Tibial nerve (tissue), 4 donors: ENCODE measurements around the gene RELN. TPM values are rescaled to one million over a fixed set of nuclear protein-coding genes. Genes with fewer than 3 reads are reported as not detected.
"Not testable (repeated sequence)": the region's sequence is repeated elsewhere in the genome, so short reads cannot be mapped to it uniquely, and the experiment has no call there.

Source experiments
- DNase-seq, 2 donors: peaks; one replicate each; pipeline ENCODE4 v3.0.0-alpha.2; 2019; ENCODE audit warnings: low spot score in 2 of 2
- H3K27ac ChIP-seq, 4 donors: fragments of 200-600 bp; sonication (generic) in 3 of 4; one replicate each; pipeline ENCODE4 v1.5.1; 2017 to 2019; ENCODE audit warnings: mild to moderate bottlenecking in 1 of 4
- H3K27me3 ChIP-seq, 2 donors: fragments of 200-600 bp; sonication (generic) in 1 of 2; one replicate each; pipeline versions ENCODE4 v1.5.1 to v1.6.0; 2017 to 2019
- H3K36me3 ChIP-seq, 3 donors: fragments of 200-600 bp; sonication (generic); one replicate each; pipeline ENCODE4 v1.5.1; 2018 to 2019
- H3K4me1 ChIP-seq, 4 donors: fragments of 200-600 bp; sonication (generic) in 3 of 4; one replicate each; pipeline ENCODE4 v1.5.1; 2017 to 2019
- H3K4me3 ChIP-seq, 4 donors: fragments of 200-600 bp; sonication (generic) in 3 of 4; one replicate each; pipeline ENCODE4 v1.5.1; 2017 to 2019; ENCODE audit warnings: mild to moderate bottlenecking in 1 of 4, moderate library complexity in 1 of 4
- H3K9me3 ChIP-seq, 4 donors: fragments of 200-600 bp; sonication (generic) in 3 of 4; one replicate each; pipeline ENCODE4 v1.5.1; 2017 to 2019
- CTCF ChIP-seq, 5 experiments: fragments of 200-600 bp in 3 of 5; fragments of 450-650 bp in 2 of 5; sonication (generic) in 3 of 5; IDR thresholded peaks; one replicate each; pipeline ENCODE4 v1.5.1; 2016 to 2019; ENCODE audit warnings: antibody characterized with exemption in 5 of 5, mild to moderate bottlenecking in 3 of 5, moderate library complexity in 2 of 5
- EP300 ChIP-seq, 2 donors: sonication (generic); formaldehyde crosslinking; IDR thresholded peaks; one replicate each; pipeline ENCODE4 v1.6.1; 2017; ENCODE audit warnings: antibody characterized with exemption in 2 of 2, mild to moderate bottlenecking in 1 of 2
- POLR2A ChIP-seq, 2 donors: fragments of 450-650 bp; IDR thresholded peaks; one replicate each; pipeline ENCODE4 v1.6.1; 2017; ENCODE audit warnings: antibody characterized with exemption in 2 of 2, mild to moderate bottlenecking in 2 of 2, moderate library complexity in 2 of 2
- WGBS, 2 donors: methylation state at CpG; one replicate each; pipeline ENCODE4 v1.1.5; 2018; 5-methylcytosine and 5-hydroxymethylcytosine counted together
- total RNA-seq, 4 donors: library from RNA; depleted of rRNA; stranded (reverse); fragments of >200 nt; gene quantifications; one replicate each; pipeline ENCODE4 v1.1.0, GENCODE V29; 2016

Gene RELN
- 100 to 1,000 TPM in 2 of 4 donors, 10 to 100 TPM in 2; 80.4 to 117 (median 102) TPM for total RNA-seq

- no peaks in the 10 kb centered on the region for H3K9me3 ChIP-seq
- H3K4me3 ChIP-seq = peak within 1 kb of the TSS; percentile 57 to 71 (median 60)
- H3K36me3 ChIP-seq = no peaks in the 10 kb centered on the region
- H3K4me1 ChIP-seq = peaks cover 0 to 25% (median 0%) of the 10 kb centered on the region in 4 donors
- TF ChIP-seq EP300 (IDR thresholded peaks at IDR 0.05) = no peak
- peak in 1 of 2 donors; percentile 33 for TF ChIP-seq POLR2A (IDR thresholded peaks at IDR 0.05)
- H3K27ac ChIP-seq = peak within 1 kb of the TSS; percentile 86 to 95 (median 91)
- peaks cover 0 to 10% of the 10 kb centered on the region in 2 donors for H3K27me3 ChIP-seq
- 3 to 7% methylated on average over 11 to 44 of the region's 89 CpGs for WGBS, 2 donors
- no peak for DNase-seq
Observed at GRCh38 chr7:103989200-103989784, at the start of gene RELN. Gene RELN, minus strand, starts transcription at chr7:103989658. Its CDS starts 302 bp downstream, at chr7:103989356.

DNA sequence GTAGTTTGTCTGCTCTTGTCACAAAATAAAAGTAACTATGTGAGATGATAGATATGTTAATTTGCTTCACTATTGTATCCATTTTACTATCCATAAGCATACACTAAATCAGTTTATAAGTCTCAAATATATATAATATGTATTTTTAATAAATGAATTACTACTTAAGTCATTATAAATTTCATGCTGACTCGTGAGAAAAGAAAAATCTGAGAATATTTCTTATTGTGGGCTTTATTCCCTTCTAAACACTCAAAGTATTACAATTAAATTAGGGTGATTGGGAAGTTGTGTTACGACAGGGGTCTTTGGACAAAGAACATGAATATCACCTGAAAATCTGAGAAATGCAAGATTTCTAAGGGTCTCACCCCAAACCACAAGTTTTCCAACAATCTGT, 48.7 kb upstream of the RELN start:
- Histone ChIP-seq H3K9me3 (peaks cover 0 to 9% (median 0%) of the 10 kb centered on the region in 4 donors), H3K36me3 (no peaks in the 10 kb centered on the region), H3K4me3 (no peak overlapping the region), H3K27me3 (no peaks in the 10 kb centered on the region), H3K4me1 (peaks cover 0 to 7% (median 0%) of the 10 kb centered on the region in 4 donors), H3K27ac (no peak overlapping the region)
- TF ChIP-seq POLR2A (IDR thresholded peaks at IDR 0.05) (no peak), CTCF (IDR thresholded peaks at IDR 0.05) (no peak), EP300 (IDR thresholded peaks at IDR 0.05) (no peak)
- 79 to 82% methylated on average over 2 of the region's 2 CpGs for WGBS, 2 donors
- no peak for DNase-seq

DNA sequence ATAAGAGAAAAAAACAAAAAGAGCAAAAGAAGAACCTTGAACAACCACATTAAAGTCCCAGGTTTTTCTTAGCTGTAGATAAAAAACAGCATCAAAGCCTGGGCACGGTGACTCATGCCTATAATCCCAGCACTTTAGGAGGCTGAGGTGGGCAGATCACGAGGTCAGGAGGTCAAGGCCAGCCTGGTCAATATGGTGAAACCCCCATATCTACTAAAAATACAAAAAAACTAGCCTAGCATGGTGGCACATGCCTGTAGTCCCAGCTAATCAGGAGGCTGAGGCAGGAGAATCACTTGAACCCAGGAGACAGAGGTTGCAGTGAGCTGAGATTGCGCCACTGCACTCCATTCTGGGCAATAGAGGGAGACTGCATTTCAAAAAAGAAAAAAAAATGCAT, 47.4 kb upstream of the RELN start:
- not testable (repeated sequence) for DNase-seq, H3K4me3 ChIP-seq, H3K27me3 ChIP-seq, H3K27ac ChIP-seq, H3K9me3 ChIP-seq, H3K4me1 ChIP-seq, H3K36me3 ChIP-seq
- 77 to 85% methylated on average over 3 of the region's 3 CpGs for WGBS, 2 donors

DNA sequence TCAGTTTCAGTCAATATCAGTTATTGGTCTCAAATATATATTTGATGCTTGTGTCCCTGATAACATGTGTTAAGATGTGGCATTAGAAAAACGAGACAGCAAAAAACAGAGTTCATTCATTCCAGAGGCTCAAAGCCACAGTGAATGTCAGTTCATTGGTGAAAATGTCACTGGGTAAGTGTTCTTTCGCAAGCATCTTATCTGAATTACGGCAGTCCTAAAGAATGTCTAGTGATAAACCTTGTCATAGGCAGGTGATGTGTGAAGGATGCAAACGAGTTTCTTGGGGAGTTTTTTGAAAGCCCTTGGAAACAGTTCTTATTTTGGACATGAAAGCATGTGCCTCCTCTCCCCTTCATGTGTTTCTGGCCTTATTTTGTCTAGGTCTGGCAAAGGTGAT, 45.9 kb upstream of the RELN start:
- Histone ChIP-seq H3K36me3 (no peaks in the 10 kb centered on the region), H3K9me3 (peaks cover 0 to 9% (median 0%) of the 10 kb centered on the region in 4 donors), H3K4me3 (no peak overlapping the region), H3K27ac (no peak overlapping the region), H3K4me1 (peaks cover 0 to 7% (median 0%) of the 10 kb centered on the region in 4 donors), H3K27me3 (no peaks in the 10 kb centered on the region)
- no peak for DNase-seq
- TF ChIP-seq POLR2A (IDR thresholded peaks at IDR 0.05) (no peak), CTCF (IDR thresholded peaks at IDR 0.05) (no peak), EP300 (IDR thresholded peaks at IDR 0.05) (no peak)
- 83 to 86% methylated on average over 4 of the region's 4 CpGs for WGBS, 2 donors

DNA sequence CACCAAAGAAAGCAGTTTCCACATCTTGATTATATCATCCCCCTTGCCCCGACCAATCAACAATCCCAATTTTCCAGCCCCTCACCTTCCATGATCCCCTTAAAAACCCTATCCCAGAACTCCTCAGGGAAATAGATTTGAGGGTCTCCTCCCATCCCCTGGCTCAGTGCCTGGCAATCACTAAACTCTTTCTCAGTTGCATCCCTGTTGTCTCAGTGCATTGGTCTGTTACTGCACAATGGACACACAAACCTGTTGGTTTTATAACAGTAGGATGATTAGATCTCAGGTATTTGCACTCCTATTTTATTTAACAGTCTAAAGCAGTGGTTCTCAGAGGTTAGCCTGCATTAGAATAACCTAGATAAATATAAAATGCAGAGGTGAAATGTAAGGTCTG, 45.2 kb upstream of the RELN start:
- Histone ChIP-seq H3K27ac (no peak overlapping the region), H3K36me3 (no peaks in the 10 kb centered on the region), H3K4me1 (peaks cover 0 to 7% (median 0%) of the 10 kb centered on the region in 4 donors), H3K9me3 (peaks cover 0 to 9% (median 0%) of the 10 kb centered on the region in 4 donors), H3K27me3 (no peaks in the 10 kb centered on the region), H3K4me3 (no peak overlapping the region)
- TF ChIP-seq EP300 (IDR thresholded peaks at IDR 0.05) (no peak), POLR2A (IDR thresholded peaks at IDR 0.05) (no peak), CTCF (IDR thresholded peaks at IDR 0.05) (no peak)
- DNase-seq = no peak
- WGBS, 2 donors = 90 to 93% methylated on average over 1 of the region's 1 CpG

GRCh38 chr7:104033837-104034236, 44.4 kb upstream of the RELN start:
- no peak for DNase-seq
- 75 to 90% methylated on average over 1 of the region's 1 CpG for WGBS, 2 donors
- no peaks in the 10 kb centered on the region for H3K36me3 ChIP-seq
- no peak overlapping the region for H3K4me3 ChIP-seq
- TF ChIP-seq POLR2A (IDR thresholded peaks at IDR 0.05) (no peak), CTCF (IDR thresholded peaks at IDR 0.05) (no peak), EP300 (IDR thresholded peaks at IDR 0.05) (no peak)
- H3K27me3 ChIP-seq = no peaks in the 10 kb centered on the region
- peaks cover 0 to under 1% (median 0%) of the 10 kb centered on the region in 4 donors for H3K4me1 ChIP-seq
- peaks cover 0 to 9% (median 0%) of the 10 kb centered on the region in 4 donors for H3K9me3 ChIP-seq
- no peak overlapping the region for H3K27ac ChIP-seq
